Prostate gland (tissue), 2 donors: ENCODE data around the gene EIF4EBP2.

Source experiments
- POLR2A ChIP-seq: fragments of 450-650 bp; IDR thresholded peaks from one replicate; pipeline ENCODE4 v1.6.1; 2016; ENCODE audit warnings: antibody characterized with exemption, mild to moderate bottlenecking
- TF ChIP-seq, protein P1 (sequence below), 4 experiments: fragments of 200-600 bp in 2 of 4; fragments of 450-650 bp in 2 of 4; sonication (generic) in 2 of 4; IDR thresholded peaks; 1 replicate in 3 of 4; 2 replicates in 1 of 4; pipeline ENCODE4 v1.5.1; 2016 to 2019; ENCODE audit warnings: antibody characterized with exemption in 4 of 4, mild to moderate bottlenecking in 2 of 4, moderate library complexity in 2 of 4

DNA sequence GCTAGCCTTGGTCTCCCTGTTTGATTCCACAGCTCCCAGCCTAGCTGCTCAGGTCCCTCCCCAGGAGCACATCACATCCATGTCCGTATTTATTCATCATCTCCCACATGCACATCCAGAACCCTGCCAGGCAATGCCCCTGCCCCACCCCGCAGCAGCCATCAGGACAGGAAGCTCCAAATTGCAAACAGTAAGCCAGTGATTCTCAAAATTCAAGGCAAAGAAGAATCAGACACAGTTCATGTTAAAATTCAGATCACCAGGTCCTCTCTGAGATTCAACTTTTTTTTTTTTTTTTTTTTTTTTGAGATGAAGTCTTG is 39.2 kb upstream of the EIF4EBP2 start:
- no peak for TF ChIP-seq POLR2A
- TF ChIP-seq, protein P1, sequence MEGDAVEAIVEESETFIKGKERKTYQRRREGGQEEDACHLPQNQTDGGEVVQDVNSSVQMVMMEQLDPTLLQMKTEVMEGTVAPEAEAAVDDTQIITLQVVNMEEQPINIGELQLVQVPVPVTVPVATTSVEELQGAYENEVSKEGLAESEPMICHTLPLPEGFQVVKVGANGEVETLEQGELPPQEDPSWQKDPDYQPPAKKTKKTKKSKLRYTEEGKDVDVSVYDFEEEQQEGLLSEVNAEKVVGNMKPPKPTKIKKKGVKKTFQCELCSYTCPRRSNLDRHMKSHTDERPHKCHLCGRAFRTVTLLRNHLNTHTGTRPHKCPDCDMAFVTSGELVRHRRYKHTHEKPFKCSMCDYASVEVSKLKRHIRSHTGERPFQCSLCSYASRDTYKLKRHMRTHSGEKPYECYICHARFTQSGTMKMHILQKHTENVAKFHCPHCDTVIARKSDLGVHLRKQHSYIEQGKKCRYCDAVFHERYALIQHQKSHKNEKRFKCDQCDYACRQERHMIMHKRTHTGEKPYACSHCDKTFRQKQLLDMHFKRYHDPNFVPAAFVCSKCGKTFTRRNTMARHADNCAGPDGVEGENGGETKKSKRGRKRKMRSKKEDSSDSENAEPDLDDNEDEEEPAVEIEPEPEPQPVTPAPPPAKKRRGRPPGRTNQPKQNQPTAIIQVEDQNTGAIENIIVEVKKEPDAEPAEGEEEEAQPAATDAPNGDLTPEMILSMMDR (IDR thresholded peaks at IDR 0.05), result no peak
